ENCODE data around the gene METTL2B.
"Not testable (repeated sequence)": the region's sequence is repeated elsewhere in the genome, so short reads cannot be mapped to it uniquely, and the experiment has no call there.

DNA sequence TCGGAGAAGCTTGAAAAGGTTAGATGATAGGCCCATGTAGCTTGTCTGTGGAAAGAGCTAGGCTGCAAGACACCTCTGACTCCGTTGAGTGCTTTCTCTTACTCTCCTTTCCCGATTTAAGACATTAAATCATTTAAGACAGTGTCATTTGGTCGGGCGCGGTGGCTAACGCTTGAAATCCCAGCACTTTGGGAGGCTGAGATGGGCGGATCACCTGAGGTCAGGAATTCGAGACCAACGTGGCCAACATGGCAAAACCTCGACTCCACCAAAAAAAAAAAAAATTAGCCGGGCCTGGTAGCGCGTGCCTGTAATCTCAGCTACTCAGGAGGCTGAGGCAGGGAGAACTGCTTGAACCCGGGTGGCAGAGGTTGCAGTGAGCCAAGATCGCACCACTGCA lies 52.6 kb downstream of the METTL2B start:
- TF ChIP-seq KAT2B (IDR thresholded peaks at IDR 0.05; ENCODE audit: borderline replicate concordance, low read depth, low read length); NONO (IDR thresholded peaks at IDR 0.05); NONO (CRISPR knock-in tag; conservative IDR thresholded peaks at IDR 0.05); NCOA2 (CRISPR knock-in tag; IDR thresholded peaks at IDR 0.05); ZSCAN12 (CRISPR knock-in tag; IDR thresholded peaks at IDR 0.05); ZNF567 (CRISPR knock-in tag; IDR thresholded peaks at IDR 0.05; ENCODE audit: borderline replicate concordance); PRDM10 (CRISPR knock-in tag; IDR thresholded peaks at IDR 0.05; ENCODE audit: low read depth); CTCF (CRISPR knock-in tag; IDR thresholded peaks at IDR 0.05); RFX5 (IDR thresholded peaks at IDR 0.05; ENCODE audit: low read depth, low read length): not testable (repeated sequence)
